Mesendoderm (in vitro differentiated cells): ENCODE results near the gene UTS2B.
A peak's percentile ranks its signal among the peaks of the same experiment; 100 is the strongest.

Experiments used
- DNase-seq: peaks from one replicate; pipeline ENCODE4 v3.0.0; 2013
- H2AK5ac ChIP-seq: 2 replicates; pipeline ENCODE4 v1.6.1; 2013; ENCODE audit warnings: low read length, inconsistent platforms
- H2BK120ac ChIP-seq: 2 replicates; pipeline ENCODE4 v1.6.1; 2013; ENCODE audit warnings: low read depth, mild to moderate bottlenecking, low read length, moderate library complexity, mixed read lengths
- H2BK15ac ChIP-seq: replicated peaks from 2 replicates; pipeline ENCODE4 v1.6.1; 2013; ENCODE audit warnings: low read depth, mild to moderate bottlenecking, moderate library complexity
- H2BK5ac ChIP-seq: 2 replicates; pipeline ENCODE4 v1.6.1; 2013; ENCODE audit warnings: low read length, inconsistent platforms
- H3K18ac ChIP-seq: 2 replicates; pipeline ENCODE4 v1.6.1; 2013; ENCODE audit warnings: mild to moderate bottlenecking, low read length, mixed read lengths
- H3K23ac ChIP-seq: one replicate; pipeline ENCODE4 v1.6.1; 2013; ENCODE audit warnings: low read length
- H3K27ac ChIP-seq: 2 replicates; pipeline ENCODE4 v1.5.1; 2013; ENCODE audit warnings: low read depth, mild to moderate bottlenecking, inconsistent platforms, low read length, moderate library complexity
- H3K27me3 ChIP-seq: 2 replicates; pipeline ENCODE4 v1.6.1; 2013; ENCODE audit warnings: low read length, control low read depth, mild to moderate bottlenecking, inconsistent platforms; ENCODE audit not compliant: insufficient read depth, poor library complexity
- H3K36me3 ChIP-seq: 2 replicates; pipeline ENCODE4 v1.6.1; 2013; ENCODE audit warnings: low read length, inconsistent platforms; ENCODE audit not compliant: control insufficient read depth, insufficient read depth
- H3K4ac ChIP-seq: one replicate; pipeline ENCODE4 v1.6.1; 2013; ENCODE audit warnings: low read depth, mild to moderate bottlenecking, low read length, moderate library complexity
- H3K4me1 ChIP-seq: 2 replicates; pipeline ENCODE4 v1.6.1; 2013; ENCODE audit warnings: low read depth, low read length, inconsistent platforms; ENCODE audit not compliant: control insufficient read depth
- H3K4me2 ChIP-seq: 2 replicates; pipeline ENCODE4 v1.6.1; 2013; ENCODE audit warnings: low read length
- H3K4me3 ChIP-seq: 2 replicates; pipeline ENCODE4 v1.5.1; 2013; ENCODE audit warnings: mild to moderate bottlenecking, low read length
- H3K56ac ChIP-seq: one replicate; pipeline ENCODE4 v1.6.1; 2013; ENCODE audit warnings: low read length
- H3K79me1 ChIP-seq: 2 replicates; pipeline ENCODE4 v1.6.1; 2013; ENCODE audit warnings: low read length, inconsistent platforms
- H3K79me2 ChIP-seq: 2 replicates; pipeline ENCODE4 v1.6.1; 2013; ENCODE audit warnings: mild to moderate bottlenecking, low read length; ENCODE audit not compliant: control insufficient read depth, insufficient read depth
- H3K9ac ChIP-seq: 2 replicates; pipeline ENCODE4 v1.6.1; 2013; ENCODE audit warnings: low read length, inconsistent platforms
- H4K5ac ChIP-seq: one replicate; pipeline ENCODE4 v1.6.1; 2013; ENCODE audit warnings: low read length
- H4K8ac ChIP-seq: one replicate; pipeline ENCODE4 v1.6.1; 2013; ENCODE audit warnings: low read depth, mild to moderate bottlenecking, control low read depth, low read length, moderate library complexity
- WGBS: extraction: QIAGEN DNeasy Blood & Tissue Kit; methylation state at CpG from one replicate; pipeline ENCODE4 v1.1.7; 2013; ENCODE audit warnings: low lambda C conversion rate, missing lambda C conversion rate; ENCODE audit not compliant: insufficient coverage; ENCODE audit errors: extremely low coverage; 5-methylcytosine and 5-hydroxymethylcytosine counted together

UTS2B gene

GRCh38 chr3:191348098-191348497 is 17.8 kb upstream of the UTS2B start:
- no peaks in the 10 kb centered on the region for H3K4me1 ChIP-seq

GRCh38 chr3:191347228-191347627 is 16.9 kb upstream of the UTS2B start:
- Histone ChIP-seq H3K79me1 (peaks cover 4% of the 10 kb centered on the region), H3K4me3 (no peak overlapping the region), H3K9ac (no peak overlapping the region), H2BK15ac (no peak overlapping the region), H4K5ac (no peak overlapping the region), H3K27me3 (no peaks in the 10 kb centered on the region), H3K79me2 (peaks cover 8% of the 10 kb centered on the region), H4K8ac (no peak overlapping the region), H3K18ac (no peak overlapping the region), H3K23ac (no peak overlapping the region), H3K4me1 (no peaks in the 10 kb centered on the region), H3K4me2 (no peak overlapping the region), H3K36me3 (no peaks in the 10 kb centered on the region), H2BK5ac (no peak overlapping the region), H3K56ac (no peak overlapping the region), H2AK5ac (no peak overlapping the region), H2BK120ac (no peak overlapping the region), H3K27ac (no peak overlapping the region), H3K4ac (no peak overlapping the region)
- no CpG with 5 or more reads among the region's 3 CpGs for whole genome bisulfite sequencing
- DNase-seq: no peak

More at GRCh38 chr3:191348098-191348497, 17.8 kb upstream of the UTS2B start:
- Histone ChIP-seq H3K27me3 (no peaks in the 10 kb centered on the region), H2BK15ac (no peak overlapping the region), H2BK5ac (no peak overlapping the region), H3K36me3 (no peaks in the 10 kb centered on the region), H3K79me1 (peaks cover 4% of the 10 kb centered on the region), H3K4ac (no peak overlapping the region), H3K18ac (no peak overlapping the region), H4K8ac (no peak overlapping the region), H3K9ac (no peak overlapping the region), H3K27ac (no peak overlapping the region), H3K4me3 (no peak overlapping the region), H3K4me2 (no peak overlapping the region), H4K5ac (no peak overlapping the region), H3K23ac (no peak overlapping the region), H3K56ac (no peak overlapping the region), H2AK5ac (no peak overlapping the region), H3K79me2 (peaks cover 6% of the 10 kb centered on the region), H2BK120ac (no peak overlapping the region)
- WGBS: no CpG with 5 or more reads among the region's 1 CpG
- DNase-seq: no peak

GRCh38 chr3:191345334-191345733 is 15.0 kb upstream of the UTS2B start:
- Histone ChIP-seq H2BK15ac (no peak overlapping the region), H2AK5ac (no peak overlapping the region), H3K27ac (no peak overlapping the region), H3K23ac (no peak overlapping the region), H4K5ac (no peak overlapping the region), H3K4me2 (no peak overlapping the region), H3K4me3 (no peak overlapping the region), H3K9ac (no peak overlapping the region), H3K36me3 (no peaks in the 10 kb centered on the region), H3K18ac (no peak overlapping the region), H3K79me2 (peaks cover 12% of the 10 kb centered on the region), H3K56ac (no peak overlapping the region), H3K27me3 (no peaks in the 10 kb centered on the region), H3K4ac (no peak overlapping the region), H2BK5ac (no peak overlapping the region), H4K8ac (no peak overlapping the region), H3K79me1 (peaks cover 4% of the 10 kb centered on the region), H3K4me1 (no peaks in the 10 kb centered on the region), H2BK120ac (no peak overlapping the region)
- WGBS: no CpG with 5 or more reads among the region's 5 CpGs
- DNase-seq: no peak

GRCh38 chr3:191343913-191344312 is 13.6 kb upstream of the UTS2B start:
- no CpG with 5 or more reads among the region's 5 CpGs for WGBS
- H4K8ac ChIP-seq: no peak overlapping the region
- H4K5ac ChIP-seq: no peak overlapping the region
- no peaks in the 10 kb centered on the region for H3K27me3 ChIP-seq
- no peak overlapping the region for H3K56ac ChIP-seq
- DNase-seq: no peak
- no peak overlapping the region for H3K18ac ChIP-seq
- H3K27ac ChIP-seq: no peak overlapping the region
- H2BK15ac ChIP-seq: no peak overlapping the region
- no peak overlapping the region for H3K4me3 ChIP-seq
- H3K9ac ChIP-seq: no peak overlapping the region
- no peaks in the 10 kb centered on the region for H3K4me1 ChIP-seq
- no peak overlapping the region for H2AK5ac ChIP-seq
- no peak overlapping the region for H2BK120ac ChIP-seq
- peaks cover 4% of the 10 kb centered on the region for H3K79me1 ChIP-seq
- no peak overlapping the region for H3K23ac ChIP-seq
- H3K4ac ChIP-seq: no peak overlapping the region
- H3K36me3 ChIP-seq: no peaks in the 10 kb centered on the region
- peaks cover 16% of the 10 kb centered on the region for H3K79me2 ChIP-seq
- H2BK5ac ChIP-seq: no peak overlapping the region
- H3K4me2 ChIP-seq: no peak overlapping the region

- Histone ChIP-seq H3K4ac (no peak overlapping the region), H2BK120ac (no peak overlapping the region), H4K5ac (no peak overlapping the region), H3K4me3 (no peak overlapping the region), H3K4me1 (no peaks in the 10 kb centered on the region), H3K36me3 (no peaks in the 10 kb centered on the region), H2BK5ac (no peak overlapping the region), H3K27ac (no peak overlapping the region), H3K27me3 (no peaks in the 10 kb centered on the region), H2AK5ac (no peak overlapping the region), H3K79me1 (peaks cover 4% of the 10 kb centered on the region), H3K18ac (no peak overlapping the region), H3K79me2 (peaks cover 16% of the 10 kb centered on the region), H3K4me2 (no peak overlapping the region), H3K56ac (no peak overlapping the region), H3K9ac (no peak overlapping the region), H2BK15ac (no peak overlapping the region), H4K8ac (no peak overlapping the region), H3K23ac (no peak overlapping the region)
- DNase-seq: no peak
- WGBS: 100% methylated on average over 1 of the region's 4 CpGs
Measured at GRCh38 chr3:191343115-191343514, 12.8 kb upstream of the UTS2B start.

- Histone ChIP-seq H3K36me3 (no peaks in the 10 kb centered on the region), H3K27me3 (no peaks in the 10 kb centered on the region), H3K27ac (no peak overlapping the region), H3K79me2 (peaks cover 16% of the 10 kb centered on the region), H2AK5ac (no peak overlapping the region), H3K4me2 (no peak overlapping the region), H2BK120ac (no peak overlapping the region), H2BK15ac (no peak overlapping the region), H3K18ac (peak overlapping the region; percentile 51), H3K23ac (no peak overlapping the region), H4K8ac (no peak overlapping the region), H3K4me1 (no peaks in the 10 kb centered on the region), H2BK5ac (no peak overlapping the region), H3K4ac (no peak overlapping the region), H4K5ac (peak overlapping the region; percentile 52), H3K4me3 (no peak overlapping the region), H3K79me1 (peaks cover 4% of the 10 kb centered on the region), H3K9ac (no peak overlapping the region), H3K56ac (no peak overlapping the region)
- DNase-seq: no peak
Measured at GRCh38 chr3:191342411-191342810, 12.1 kb upstream of the UTS2B start.
